ENCODE measurements around the gene PJA1.

PJA1 gene

GRCh38 chrX:69144838-69145680, 20.2 kb downstream of the PJA1 start:
- Histone ChIP-seq H3K4me1 (ENCODE audit: control insufficient read depth in 1 of 2, insufficient read depth in 2 of 2, low read length in 2 of 2) (no peaks in the 10 kb centered on the region), H3K9me3 (ENCODE audit: control insufficient read depth in 1 of 2, low read length in 2 of 2) (no peaks in the 10 kb centered on the region), H3K27me3 (ENCODE audit: control insufficient read depth in 1 of 2, insufficient read depth in 2 of 2, low read length in 2 of 2) (no peaks in the 10 kb centered on the region), H3K27ac (ENCODE audit: low read depth, low read length) (no peak overlapping the region), H3K36me3 (ENCODE audit: control insufficient read depth in 1 of 2, insufficient read depth in 2 of 2, low read length in 2 of 2) (no peaks in the 10 kb centered on the region), H3K9ac (ENCODE audit: low read depth in 1 of 2, low read length in 2 of 2) (no peak overlapping the region), H3K4me3 (ENCODE audit: low read depth in 1 of 2, low read length in 2 of 2) (no peak overlapping the region)

GRCh38 chrX:69143530-69143929, 21.7 kb downstream of the PJA1 start:
- no peaks in the 10 kb centered on the region for H3K4me1 ChIP-seq (ENCODE audit: control insufficient read depth in 1 of 2, insufficient read depth in 2 of 2, low read length in 2 of 2)
- H3K4me3 ChIP-seq (ENCODE audit: low read depth in 1 of 2, low read length in 2 of 2) = no peak overlapping the region
- no peaks in the 10 kb centered on the region for H3K36me3 ChIP-seq (ENCODE audit: control insufficient read depth in 1 of 2, insufficient read depth in 2 of 2, low read length in 2 of 2)
- no peaks in the 10 kb centered on the region for H3K9me3 ChIP-seq (ENCODE audit: control insufficient read depth in 1 of 2, low read length in 2 of 2)
- H3K27me3 ChIP-seq (ENCODE audit: control insufficient read depth in 1 of 2, insufficient read depth in 2 of 2, low read length in 2 of 2) = no peaks in the 10 kb centered on the region
- H3K9ac ChIP-seq (ENCODE audit: low read depth in 1 of 2, low read length in 2 of 2) = no peak overlapping the region
- no peak overlapping the region for H3K27ac ChIP-seq (ENCODE audit: low read depth, low read length)

- Histone ChIP-seq H3K4me1 (ENCODE audit: control insufficient read depth in 1 of 2, insufficient read depth in 2 of 2, low read length in 2 of 2) (no peaks in the 10 kb centered on the region), H3K4me3 (ENCODE audit: low read depth in 1 of 2, low read length in 2 of 2) (no peak overlapping the region), H3K27me3 (ENCODE audit: control insufficient read depth in 1 of 2, insufficient read depth in 2 of 2, low read length in 2 of 2) (no peaks in the 10 kb centered on the region), H3K9me3 (ENCODE audit: control insufficient read depth in 1 of 2, low read length in 2 of 2) (no peaks in the 10 kb centered on the region), H3K9ac (ENCODE audit: low read depth in 1 of 2, low read length in 2 of 2) (no peak overlapping the region), H3K36me3 (ENCODE audit: control insufficient read depth in 1 of 2, insufficient read depth in 2 of 2, low read length in 2 of 2) (no peaks in the 10 kb centered on the region), H3K27ac (ENCODE audit: low read depth, low read length) (no peak overlapping the region)
Measured at GRCh38 chrX:69142788-69143469, 22.3 kb downstream of the PJA1 start.

GRCh38 chrX:69140837-69141236, 24.4 kb downstream of the PJA1 start:
- no peaks in the 10 kb centered on the region for H3K4me1 ChIP-seq (ENCODE audit: control insufficient read depth in 1 of 2, insufficient read depth in 2 of 2, low read length in 2 of 2)
- H3K27ac ChIP-seq (ENCODE audit: low read depth, low read length) = no peak overlapping the region
- H3K27me3 ChIP-seq (ENCODE audit: control insufficient read depth in 1 of 2, insufficient read depth in 2 of 2, low read length in 2 of 2) = no peaks in the 10 kb centered on the region
- no peaks in the 10 kb centered on the region for H3K36me3 ChIP-seq (ENCODE audit: control insufficient read depth in 1 of 2, insufficient read depth in 2 of 2, low read length in 2 of 2)
- H3K4me3 ChIP-seq (ENCODE audit: low read depth in 1 of 2, low read length in 2 of 2) = no peak overlapping the region
- no peak overlapping the region for H3K9ac ChIP-seq (ENCODE audit: low read depth in 1 of 2, low read length in 2 of 2)
- no peaks in the 10 kb centered on the region for H3K9me3 ChIP-seq (ENCODE audit: control insufficient read depth in 1 of 2, low read length in 2 of 2)

- H3K27ac ChIP-seq (ENCODE audit: low read depth, low read length) = no peak overlapping the region
- H3K4me1 ChIP-seq (ENCODE audit: control insufficient read depth in 1 of 2, insufficient read depth in 2 of 2, low read length in 2 of 2) = no peaks in the 10 kb centered on the region
- no peak overlapping the region for H3K4me3 ChIP-seq (ENCODE audit: low read depth in 1 of 2, low read length in 2 of 2)
- no peak overlapping the region for H3K9ac ChIP-seq (ENCODE audit: low read depth in 1 of 2, low read length in 2 of 2)
- H3K27me3 ChIP-seq (ENCODE audit: control insufficient read depth in 1 of 2, insufficient read depth in 2 of 2, low read length in 2 of 2) = no peaks in the 10 kb centered on the region
- H3K36me3 ChIP-seq (ENCODE audit: control insufficient read depth in 1 of 2, insufficient read depth in 2 of 2, low read length in 2 of 2) = no peaks in the 10 kb centered on the region
- H3K9me3 ChIP-seq (ENCODE audit: control insufficient read depth in 1 of 2, low read length in 2 of 2) = no peaks in the 10 kb centered on the region
Measured at GRCh38 chrX:69139516-69139915, 25.7 kb downstream of the PJA1 start.

GRCh38 chrX:69138512-69138911, 26.7 kb downstream of the PJA1 start:
- H3K9me3 ChIP-seq (ENCODE audit: control insufficient read depth in 1 of 2, low read length in 2 of 2) = no peaks in the 10 kb centered on the region
- H3K9ac ChIP-seq (ENCODE audit: low read depth in 1 of 2, low read length in 2 of 2) = no peak overlapping the region
- H3K36me3 ChIP-seq (ENCODE audit: control insufficient read depth in 1 of 2, insufficient read depth in 2 of 2, low read length in 2 of 2) = no peaks in the 10 kb centered on the region
- H3K27ac ChIP-seq (ENCODE audit: low read depth, low read length) = no peak overlapping the region
- no peaks in the 10 kb centered on the region for H3K4me1 ChIP-seq (ENCODE audit: control insufficient read depth in 1 of 2, insufficient read depth in 2 of 2, low read length in 2 of 2)
- no peak overlapping the region for H3K4me3 ChIP-seq (ENCODE audit: low read depth in 1 of 2, low read length in 2 of 2)
- no peaks in the 10 kb centered on the region for H3K27me3 ChIP-seq (ENCODE audit: control insufficient read depth in 1 of 2, insufficient read depth in 2 of 2, low read length in 2 of 2)

GRCh38 chrX:69138118-69138390, 27.2 kb downstream of the PJA1 start:
- Histone ChIP-seq H3K9ac (ENCODE audit: low read depth in 1 of 2, low read length in 2 of 2) (no peak overlapping the region), H3K9me3 (ENCODE audit: control insufficient read depth in 1 of 2, low read length in 2 of 2) (no peaks in the 10 kb centered on the region), H3K27ac (ENCODE audit: low read depth, low read length) (no peak overlapping the region), H3K27me3 (ENCODE audit: control insufficient read depth in 1 of 2, insufficient read depth in 2 of 2, low read length in 2 of 2) (no peaks in the 10 kb centered on the region), H3K36me3 (ENCODE audit: control insufficient read depth in 1 of 2, insufficient read depth in 2 of 2, low read length in 2 of 2) (no peaks in the 10 kb centered on the region), H3K4me3 (ENCODE audit: low read depth in 1 of 2, low read length in 2 of 2) (no peak overlapping the region), H3K4me1 (ENCODE audit: control insufficient read depth in 1 of 2, insufficient read depth in 2 of 2, low read length in 2 of 2) (no peaks in the 10 kb centered on the region)

- no peaks in the 10 kb centered on the region for H3K36me3 ChIP-seq (ENCODE audit: control insufficient read depth in 1 of 2, insufficient read depth in 2 of 2, low read length in 2 of 2)
- peak overlapping the region; percentile 42 for H3K27ac ChIP-seq (ENCODE audit: low read depth, low read length)
- H3K9ac ChIP-seq (ENCODE audit: low read depth in 1 of 2, low read length in 2 of 2) = no peak overlapping the region
- no peaks in the 10 kb centered on the region for H3K4me1 ChIP-seq (ENCODE audit: control insufficient read depth in 1 of 2, insufficient read depth in 2 of 2, low read length in 2 of 2)
- no peak overlapping the region for H3K4me3 ChIP-seq (ENCODE audit: low read depth in 1 of 2, low read length in 2 of 2)
- no peaks in the 10 kb centered on the region for H3K27me3 ChIP-seq (ENCODE audit: control insufficient read depth in 1 of 2, insufficient read depth in 2 of 2, low read length in 2 of 2)
- no peaks in the 10 kb centered on the region for H3K9me3 ChIP-seq (ENCODE audit: control insufficient read depth in 1 of 2, low read length in 2 of 2)
Measured at GRCh38 chrX:69137371-69138117, 27.7 kb downstream of the PJA1 start.

- Histone ChIP-seq H3K4me1 (ENCODE audit: control insufficient read depth in 1 of 2, insufficient read depth in 2 of 2, low read length in 2 of 2) (no peaks in the 10 kb centered on the region), H3K9me3 (ENCODE audit: control insufficient read depth in 1 of 2, low read length in 2 of 2) (no peaks in the 10 kb centered on the region), H3K27me3 (ENCODE audit: control insufficient read depth in 1 of 2, insufficient read depth in 2 of 2, low read length in 2 of 2) (no peaks in the 10 kb centered on the region), H3K4me3 (ENCODE audit: low read depth in 1 of 2, low read length in 2 of 2) (no peak overlapping the region), H3K27ac (ENCODE audit: low read depth, low read length) (peak overlapping the region; percentile 42), H3K9ac (ENCODE audit: low read depth in 1 of 2, low read length in 2 of 2) (no peak overlapping the region), H3K36me3 (ENCODE audit: control insufficient read depth in 1 of 2, insufficient read depth in 2 of 2, low read length in 2 of 2) (no peaks in the 10 kb centered on the region)
Measured at GRCh38 chrX:69136546-69137331, 28.5 kb downstream of the PJA1 start.
